Astrocyte (in vitro differentiated cells and primary cell): ENCODE measurements around the gene TMEM170B. TPM values are rescaled to one million over a fixed set of nuclear protein-coding genes. Genes with fewer than 3 reads are reported as not detected.

Experiments used
- DNase-seq: peaks from one replicate; pipeline ENCODE4 v3.0.0-alpha.2; 2010; ENCODE audit warnings: low read depth
- FAIRE-seq: peaks from 2 replicates; lab custom pipeline; 2011; peaks lifted over from hg19 to GRCh38; lab: Jason Lieb, UNC
- H2AFZ ChIP-seq: 2 replicates; pipeline ENCODE4 v1.6.0; 2012; ENCODE audit warnings: low read depth, low read length, inconsistent platforms
- H3K27ac ChIP-seq: 2 replicates; pipeline ENCODE4 v1.5.1; 2011; ENCODE audit warnings: low read depth, low read length, inconsistent platforms
- H3K27me3 ChIP-seq: 2 replicates; pipeline ENCODE4 v1.6.0; 2011; ENCODE audit warnings: low read length, inconsistent platforms; ENCODE audit not compliant: insufficient read depth
- H3K36me3 ChIP-seq: 2 replicates; pipeline ENCODE4 v1.5.1; 2011; ENCODE audit warnings: low read length, inconsistent platforms; ENCODE audit not compliant: insufficient read depth
- H3K4me1 ChIP-seq: 2 replicates; pipeline ENCODE4 v1.5.1; 2011; ENCODE audit warnings: low read length, inconsistent platforms; ENCODE audit not compliant: insufficient read depth
- H3K4me2 ChIP-seq: 2 replicates; pipeline ENCODE4 v1.6.0; 2012; ENCODE audit warnings: low read length, inconsistent platforms
- H3K4me3 ChIP-seq: 2 replicates; pipeline ENCODE4 v1.5.1; 2011; ENCODE audit warnings: low read depth, mild to moderate bottlenecking, low read length, inconsistent platforms; ENCODE audit not compliant: insufficient read depth
- H3K79me2 ChIP-seq: 2 replicates; pipeline ENCODE4 v1.6.0; 2012; ENCODE audit warnings: mild to moderate bottlenecking, low read length, inconsistent platforms; ENCODE audit not compliant: insufficient read depth
- H3K9ac ChIP-seq: 2 replicates; pipeline ENCODE4 v1.6.0; 2012; ENCODE audit warnings: mild to moderate bottlenecking, low read length, inconsistent platforms
- H3K9me3 ChIP-seq: 2 replicates; pipeline ENCODE4 v1.5.1; 2012; ENCODE audit warnings: low read depth, mild to moderate bottlenecking, low read length, inconsistent platforms; ENCODE audit not compliant: insufficient read depth
- H4K20me1 ChIP-seq: 2 replicates; pipeline ENCODE4 v1.6.0; 2012; ENCODE audit warnings: low read length, inconsistent platforms; ENCODE audit not compliant: insufficient read depth
- H3K27ac Mint-ChIP-seq: one replicate; pipeline ENCODE4 v1.8.0; 2021; ENCODE audit warnings: mild to moderate bottlenecking, mixed read lengths; ENCODE audit not compliant: unreplicated experiment
- H3K27me3 Mint-ChIP-seq: one replicate; pipeline ENCODE4 v1.8.0; 2021; ENCODE audit warnings: low read depth, mixed read lengths; ENCODE audit not compliant: unreplicated experiment
- H3K36me3 Mint-ChIP-seq: one replicate; pipeline ENCODE4 v1.8.0; 2021; ENCODE audit warnings: low read depth, mixed read lengths; ENCODE audit not compliant: unreplicated experiment
- H3K4me1 Mint-ChIP-seq: one replicate; pipeline ENCODE4 v1.8.0; 2021; ENCODE audit warnings: low read depth, mixed read lengths; ENCODE audit not compliant: unreplicated experiment
- H3K4me3 Mint-ChIP-seq: one replicate; pipeline ENCODE4 v1.8.0; 2021; ENCODE audit warnings: mild to moderate bottlenecking, moderate library complexity, mixed read lengths; ENCODE audit not compliant: unreplicated experiment
- H3K9me3 Mint-ChIP-seq: one replicate; pipeline ENCODE4 v1.8.0; 2021; ENCODE audit warnings: mild to moderate bottlenecking, mixed read lengths; ENCODE audit not compliant: unreplicated experiment
- CTCF ChIP-seq: IDR thresholded peaks from 2 replicates; pipeline ENCODE4 v1.5.1; 2011; ENCODE audit warnings: low read depth, mild to moderate bottlenecking, inconsistent platforms, low read length, moderate library complexity; ENCODE audit not compliant: insufficient read depth
- EZH2 ChIP-seq: IDR thresholded peaks from 2 replicates; pipeline ENCODE4 v1.6.1; 2012; ENCODE audit warnings: mild to moderate bottlenecking, low read length, inconsistent platforms; ENCODE audit not compliant: insufficient read depth
- total RNA-seq: library from RNA; stranded (reverse); gene quantifications from 2 replicates; pipeline ENCODE4 v1.2.1, GENCODE V29; 2021

TMEM170B gene
- total RNA-seq, 1 donor from 2014 or later, result 2.5 TPM

- H3K9me3 Mint-ChIP-seq, result peaks cover 7% of the 10 kb centered on the region
- H3K36me3 Mint-ChIP-seq, result no peaks in the 10 kb centered on the region
- no peak for FAIRE-seq
- no peak overlapping the region for H3K9ac ChIP-seq
- H3K4me3 Mint-ChIP-seq, result no peak overlapping the region
- H3K4me3 ChIP-seq, result no peak overlapping the region
- no peaks in the 10 kb centered on the region for H4K20me1 ChIP-seq
- H3K27me3 Mint-ChIP-seq, result no peaks in the 10 kb centered on the region
- no peak for TF ChIP-seq CTCF
- TF ChIP-seq EZH2, result no peak
- no peak overlapping the region for H3K4me2 ChIP-seq
- no peaks in the 10 kb centered on the region for H3K4me1 Mint-ChIP-seq
- no peaks in the 10 kb centered on the region for H3K27me3 ChIP-seq
- no peaks in the 10 kb centered on the region for H3K9me3 ChIP-seq
- H3K36me3 ChIP-seq, result no peaks in the 10 kb centered on the region
- H3K27ac Mint-ChIP-seq, result no peak overlapping the region
- DNase-seq, result no peak
- H3K4me1 ChIP-seq, result peaks cover 3% of the 10 kb centered on the region
- no peak overlapping the region for H2AFZ ChIP-seq
- no peaks in the 10 kb centered on the region for H3K79me2 ChIP-seq
- no peak overlapping the region for H3K27ac ChIP-seq
Measured at GRCh38 chr6:11622156-11622555, 84.6 kb downstream of the TMEM170B start.

GRCh38 chr6:11623272-11623671 lies 85.7 kb downstream of the TMEM170B start:
- FAIRE-seq, result no peak

More at GRCh38 chr6:11623272-11623671, 85.7 kb downstream of the TMEM170B start:
- H3K36me3 Mint-ChIP-seq, result no peaks in the 10 kb centered on the region
- no peak overlapping the region for H3K4me3 ChIP-seq
- DNase-seq, result no peak
- H3K27ac Mint-ChIP-seq, result no peak overlapping the region
- H2AFZ ChIP-seq, result no peak overlapping the region
- peaks cover 3% of the 10 kb centered on the region for H3K4me1 ChIP-seq
- no peaks in the 10 kb centered on the region for H3K36me3 ChIP-seq
- TF ChIP-seq EZH2, result no peak
- no peak for TF ChIP-seq CTCF
- H3K27me3 ChIP-seq, result no peaks in the 10 kb centered on the region
- H4K20me1 ChIP-seq, result no peaks in the 10 kb centered on the region
- H3K79me2 ChIP-seq, result no peaks in the 10 kb centered on the region
- H3K27me3 Mint-ChIP-seq, result no peaks in the 10 kb centered on the region
- H3K9me3 Mint-ChIP-seq, result peaks cover 7% of the 10 kb centered on the region
- H3K27ac ChIP-seq, result no peak overlapping the region
- no peak overlapping the region for H3K4me2 ChIP-seq
- H3K9ac ChIP-seq, result no peak overlapping the region
- H3K9me3 ChIP-seq, result no peaks in the 10 kb centered on the region
- no peaks in the 10 kb centered on the region for H3K4me1 Mint-ChIP-seq
- H3K4me3 Mint-ChIP-seq, result no peak overlapping the region
